Measurements from ENCODE around the gene TULP1. TPM values are rescaled to one million over a fixed set of nuclear protein-coding genes. Genes with fewer than 3 reads are reported as not detected.
A peak's percentile ranks its signal among the peaks of the same experiment; 100 is the strongest.

TULP1 gene
- total RNA-seq, 1 donor from 2014 or later = under 0.01 TPM

DNA sequence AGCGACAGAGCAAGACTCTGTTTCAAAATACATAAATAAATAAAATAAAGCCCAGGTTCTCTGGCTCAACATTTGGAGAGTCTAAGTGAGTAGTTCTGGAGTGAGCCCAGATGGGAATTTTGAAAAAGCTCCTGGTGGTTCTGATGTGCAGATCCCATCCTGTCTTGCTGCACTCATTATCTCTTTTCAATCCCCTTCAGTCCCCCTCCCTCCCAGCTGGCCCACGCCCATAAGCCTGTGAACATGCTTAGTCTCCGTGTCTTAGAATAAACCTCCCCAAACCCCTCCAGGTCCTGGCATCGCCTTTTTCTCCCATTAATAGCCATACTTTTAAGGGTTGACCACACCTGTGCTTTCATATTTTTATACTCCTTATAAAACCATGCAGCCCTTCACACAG is 19.4 kb upstream of the TULP1 start:
- Histone ChIP-seq H3K4me3 (ENCODE audit: low read depth, low read length) (no peak overlapping the region), H3K27me3 (ENCODE audit: control insufficient read depth, insufficient read depth, low read length) (peaks cover 5% of the 10 kb centered on the region), H3K36me3 (ENCODE audit: control insufficient read depth, insufficient read depth, low read length) (no peaks in the 10 kb centered on the region)
- DNase-seq (ENCODE audit: low read depth) (no peak), FAIRE-seq (no peak)
- TF ChIP-seq, protein P1, sequence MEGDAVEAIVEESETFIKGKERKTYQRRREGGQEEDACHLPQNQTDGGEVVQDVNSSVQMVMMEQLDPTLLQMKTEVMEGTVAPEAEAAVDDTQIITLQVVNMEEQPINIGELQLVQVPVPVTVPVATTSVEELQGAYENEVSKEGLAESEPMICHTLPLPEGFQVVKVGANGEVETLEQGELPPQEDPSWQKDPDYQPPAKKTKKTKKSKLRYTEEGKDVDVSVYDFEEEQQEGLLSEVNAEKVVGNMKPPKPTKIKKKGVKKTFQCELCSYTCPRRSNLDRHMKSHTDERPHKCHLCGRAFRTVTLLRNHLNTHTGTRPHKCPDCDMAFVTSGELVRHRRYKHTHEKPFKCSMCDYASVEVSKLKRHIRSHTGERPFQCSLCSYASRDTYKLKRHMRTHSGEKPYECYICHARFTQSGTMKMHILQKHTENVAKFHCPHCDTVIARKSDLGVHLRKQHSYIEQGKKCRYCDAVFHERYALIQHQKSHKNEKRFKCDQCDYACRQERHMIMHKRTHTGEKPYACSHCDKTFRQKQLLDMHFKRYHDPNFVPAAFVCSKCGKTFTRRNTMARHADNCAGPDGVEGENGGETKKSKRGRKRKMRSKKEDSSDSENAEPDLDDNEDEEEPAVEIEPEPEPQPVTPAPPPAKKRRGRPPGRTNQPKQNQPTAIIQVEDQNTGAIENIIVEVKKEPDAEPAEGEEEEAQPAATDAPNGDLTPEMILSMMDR (IDR thresholded peaks at IDR 0.05; ENCODE audit: insufficient read depth, low read length, severe bottlenecking) = no peak

DNA sequence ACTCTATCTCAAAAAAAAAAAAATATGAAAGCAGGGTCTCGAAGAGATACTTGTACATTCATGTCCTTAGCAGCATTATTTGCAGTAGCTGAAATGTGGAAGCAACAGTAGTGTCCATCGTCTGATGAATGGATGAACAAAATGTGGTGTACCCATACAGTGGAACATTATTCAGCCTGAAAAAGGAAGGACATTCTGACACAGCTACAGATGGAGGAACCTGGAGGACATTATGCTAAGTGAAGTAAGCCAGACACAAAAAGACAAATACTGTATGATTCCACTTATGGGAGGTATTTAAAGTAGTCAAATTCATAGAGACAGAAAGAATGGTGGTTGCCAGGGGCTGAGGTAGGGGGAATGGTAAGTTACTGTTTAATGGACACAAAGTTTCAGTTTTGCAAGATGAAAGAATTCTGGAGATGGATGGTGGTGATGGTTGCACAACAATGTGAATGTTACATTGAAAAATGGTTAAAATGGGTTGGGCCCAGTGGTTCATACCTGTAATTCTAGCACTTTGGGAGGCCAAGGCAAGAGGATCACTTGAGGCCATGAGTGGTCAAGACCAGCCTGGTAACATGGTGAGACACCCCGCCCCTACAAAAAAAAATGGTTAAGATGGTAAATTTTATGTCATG is 11.8 kb upstream of the TULP1 start:
- Histone ChIP-seq H3K36me3 (ENCODE audit: control insufficient read depth, insufficient read depth, low read length) (no peaks in the 10 kb centered on the region), H3K27me3 (ENCODE audit: control insufficient read depth, insufficient read depth, low read length) (no peaks in the 10 kb centered on the region), H3K4me3 (ENCODE audit: low read depth, low read length) (no peak overlapping the region)
- TF ChIP-seq, protein P1 (IDR thresholded peaks at IDR 0.05; ENCODE audit: insufficient read depth, low read length, severe bottlenecking) = no peak
- DNase-seq (ENCODE audit: low read depth) (no peak), FAIRE-seq (no peak)

DNA sequence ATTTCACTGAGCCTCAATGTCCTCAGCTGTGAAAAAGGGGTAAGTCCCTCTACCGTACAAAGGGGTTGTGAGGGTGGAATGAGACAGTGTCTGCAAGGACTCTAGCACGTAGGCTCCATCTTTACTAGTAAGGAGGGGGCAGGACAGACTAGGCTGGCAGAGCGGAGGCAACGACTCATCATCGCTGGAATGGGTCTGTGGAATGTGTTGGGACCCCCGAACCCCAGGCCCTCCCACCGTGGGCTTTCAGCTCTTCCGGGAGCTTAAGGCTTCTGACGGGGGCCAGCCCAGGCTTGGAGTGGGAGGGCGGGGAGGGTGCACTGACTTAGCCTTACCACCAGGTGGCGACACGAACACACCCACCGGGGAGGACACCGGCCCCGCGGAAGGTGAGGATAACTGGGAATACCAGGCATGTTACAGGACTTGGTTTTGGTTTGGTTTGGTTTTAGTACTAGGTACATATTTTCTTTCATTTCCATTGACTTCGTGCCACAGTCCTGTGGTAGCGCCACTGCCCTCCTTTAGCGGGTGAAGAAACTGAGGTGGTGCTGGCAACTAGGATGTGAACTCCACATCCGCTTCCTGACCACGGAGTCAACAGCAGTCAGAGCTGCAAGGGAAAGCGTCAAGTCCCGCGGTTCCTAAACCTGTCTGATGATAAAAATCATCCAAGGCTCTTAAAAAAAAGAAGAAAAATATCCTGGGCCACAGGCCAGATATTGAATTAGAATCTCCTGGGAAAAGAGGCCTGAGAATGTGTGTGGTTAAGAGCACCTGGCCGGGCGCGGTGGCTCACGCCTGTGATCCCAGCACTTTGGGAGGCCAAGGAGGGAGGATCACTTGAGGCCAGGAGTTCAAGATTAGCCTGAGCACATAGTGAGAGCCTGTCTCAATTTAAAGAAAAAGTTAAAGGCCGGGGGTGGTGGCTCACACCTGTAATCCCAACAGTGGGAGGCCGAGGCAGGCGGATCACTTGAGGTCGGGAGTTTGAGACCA is 10.3 kb upstream of the TULP1 start:
- DNase-seq (ENCODE audit: low read depth) = peak; percentile 49
- Histone ChIP-seq H3K36me3 (ENCODE audit: control insufficient read depth, insufficient read depth, low read length) (no peaks in the 10 kb centered on the region), H3K4me3 (ENCODE audit: low read depth, low read length) (peak overlapping the region; percentile 13), H3K27me3 (ENCODE audit: control insufficient read depth, insufficient read depth, low read length) (no peaks in the 10 kb centered on the region)
- TF ChIP-seq, protein P1 (IDR thresholded peaks at IDR 0.05; ENCODE audit: insufficient read depth, low read length, severe bottlenecking) = peak; percentile 96
- FAIRE-seq = no peak

DNA sequence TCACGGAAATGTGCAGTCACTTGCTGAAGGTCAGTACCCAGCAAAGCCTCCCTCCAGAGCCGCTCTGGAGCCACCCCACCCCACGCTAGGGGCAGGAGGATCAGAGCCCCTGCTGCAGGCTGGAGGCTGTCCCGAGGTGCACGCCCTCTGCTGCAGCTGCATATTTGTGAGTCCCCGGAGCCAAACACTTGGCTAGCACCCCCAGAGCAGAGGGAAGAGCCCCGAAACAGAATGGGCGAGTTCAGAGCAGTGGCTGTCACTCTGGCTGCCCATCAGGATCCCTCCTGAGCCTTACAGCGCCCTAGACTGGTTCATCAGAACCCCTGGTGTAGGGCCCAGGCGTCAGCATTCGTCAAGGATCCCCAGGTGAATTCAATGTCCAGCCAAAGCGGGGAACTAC is 9.5 kb upstream of the TULP1 start:
- DNase-seq (ENCODE audit: low read depth) (no peak), FAIRE-seq (no peak)
- Histone ChIP-seq H3K4me3 (ENCODE audit: low read depth, low read length) (no peak overlapping the region), H3K27me3 (ENCODE audit: control insufficient read depth, insufficient read depth, low read length) (no peaks in the 10 kb centered on the region), H3K36me3 (ENCODE audit: control insufficient read depth, insufficient read depth, low read length) (no peaks in the 10 kb centered on the region)
- TF ChIP-seq, protein P1 (IDR thresholded peaks at IDR 0.05; ENCODE audit: insufficient read depth, low read length, severe bottlenecking) = no peak

DNA sequence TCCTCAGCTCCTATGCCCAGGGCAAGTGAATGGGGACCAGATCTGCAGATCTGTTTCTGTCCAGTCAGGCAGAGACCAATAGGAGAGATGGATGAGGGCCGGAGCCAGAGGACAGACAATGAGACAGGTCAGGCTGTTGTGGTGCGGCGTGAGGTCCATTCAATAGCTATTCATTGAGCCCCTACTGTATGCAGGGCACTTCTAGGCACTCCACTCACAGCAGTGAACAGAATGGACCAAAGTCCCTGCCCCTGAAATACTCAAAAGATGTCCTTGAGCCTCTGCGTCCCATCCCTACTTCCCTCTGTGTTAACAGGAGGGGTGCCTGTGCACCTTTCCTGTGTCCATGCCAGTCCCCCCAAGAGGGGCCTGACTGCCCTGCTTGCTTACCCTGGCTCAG is 8.5 kb upstream of the TULP1 start:
- Histone ChIP-seq H3K27me3 (ENCODE audit: control insufficient read depth, insufficient read depth, low read length) (no peaks in the 10 kb centered on the region), H3K36me3 (ENCODE audit: control insufficient read depth, insufficient read depth, low read length) (no peaks in the 10 kb centered on the region), H3K4me3 (ENCODE audit: low read depth, low read length) (no peak overlapping the region)
- no peak for FAIRE-seq
- TF ChIP-seq, protein P1 (IDR thresholded peaks at IDR 0.05; ENCODE audit: insufficient read depth, low read length, severe bottlenecking) = no peak
- DNase-seq (ENCODE audit: low read depth) = no peak
